NB4 (cell line): ENCODE results near the gene SRC.

Experiments
- MYC ChIP-seq: IDR thresholded peaks from 2 replicates; pipeline ENCODE4 v1.6.1; 2011; ENCODE audit warnings: low read depth, low read length
- POLR2A ChIP-seq: IDR thresholded peaks from 2 replicates; pipeline ENCODE4 v1.6.1; 2011; ENCODE audit warnings: mild to moderate bottlenecking; ENCODE audit not compliant: insufficient read length; ENCODE audit errors: extremely low read depth
- TF ChIP-seq, protein P1 (sequence below): IDR thresholded peaks from one replicate; pipeline ENCODE4 v1.5.1; 2012; ENCODE audit warnings: low read depth, low read length
- TF ChIP-seq, protein P2 (sequence below): IDR thresholded peaks from 2 replicates; pipeline ENCODE4 v1.6.1; 2011; ENCODE audit warnings: low read depth, low read length

DNA sequence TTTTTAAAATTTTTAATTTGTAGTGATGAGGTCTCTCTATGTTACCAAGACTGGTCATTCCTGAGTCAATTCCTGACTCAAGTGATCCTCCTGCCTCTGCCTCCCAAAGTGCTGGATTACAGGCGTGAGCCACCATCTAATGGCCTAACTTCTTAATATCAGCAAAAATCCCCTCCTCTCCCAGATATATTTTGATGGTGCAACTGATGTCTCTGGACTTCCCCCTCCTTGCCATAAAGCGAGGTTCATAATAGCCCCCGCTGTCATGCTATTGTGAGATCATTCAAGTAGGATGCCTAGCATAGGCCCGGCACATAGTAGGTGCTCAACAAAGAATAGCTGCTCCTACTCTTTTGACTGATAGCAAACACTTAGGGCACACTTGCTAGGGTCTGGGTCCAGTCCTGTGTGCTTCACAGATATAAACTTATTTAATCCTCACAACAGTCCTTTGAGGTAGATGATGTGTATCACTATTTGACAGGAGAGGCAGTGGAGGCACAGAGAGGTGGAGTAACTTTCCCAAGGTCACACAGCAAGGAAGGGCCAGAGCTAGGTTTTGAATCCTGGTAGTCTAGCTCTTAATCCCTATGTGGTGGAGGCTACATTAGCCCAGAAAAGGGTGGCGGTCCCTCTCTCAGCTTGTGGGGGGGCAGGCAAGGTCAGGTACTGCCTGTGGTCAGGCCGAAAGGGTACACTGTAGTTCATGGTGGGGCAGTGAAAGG lies 14.6 kb downstream of the SRC start:
- TF ChIP-seq, protein P1, sequence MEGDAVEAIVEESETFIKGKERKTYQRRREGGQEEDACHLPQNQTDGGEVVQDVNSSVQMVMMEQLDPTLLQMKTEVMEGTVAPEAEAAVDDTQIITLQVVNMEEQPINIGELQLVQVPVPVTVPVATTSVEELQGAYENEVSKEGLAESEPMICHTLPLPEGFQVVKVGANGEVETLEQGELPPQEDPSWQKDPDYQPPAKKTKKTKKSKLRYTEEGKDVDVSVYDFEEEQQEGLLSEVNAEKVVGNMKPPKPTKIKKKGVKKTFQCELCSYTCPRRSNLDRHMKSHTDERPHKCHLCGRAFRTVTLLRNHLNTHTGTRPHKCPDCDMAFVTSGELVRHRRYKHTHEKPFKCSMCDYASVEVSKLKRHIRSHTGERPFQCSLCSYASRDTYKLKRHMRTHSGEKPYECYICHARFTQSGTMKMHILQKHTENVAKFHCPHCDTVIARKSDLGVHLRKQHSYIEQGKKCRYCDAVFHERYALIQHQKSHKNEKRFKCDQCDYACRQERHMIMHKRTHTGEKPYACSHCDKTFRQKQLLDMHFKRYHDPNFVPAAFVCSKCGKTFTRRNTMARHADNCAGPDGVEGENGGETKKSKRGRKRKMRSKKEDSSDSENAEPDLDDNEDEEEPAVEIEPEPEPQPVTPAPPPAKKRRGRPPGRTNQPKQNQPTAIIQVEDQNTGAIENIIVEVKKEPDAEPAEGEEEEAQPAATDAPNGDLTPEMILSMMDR: no peak
- TF ChIP-seq, protein P2, sequence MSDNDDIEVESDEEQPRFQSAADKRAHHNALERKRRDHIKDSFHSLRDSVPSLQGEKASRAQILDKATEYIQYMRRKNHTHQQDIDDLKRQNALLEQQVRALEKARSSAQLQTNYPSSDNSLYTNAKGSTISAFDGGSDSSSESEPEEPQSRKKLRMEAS: no peak
- TF ChIP-seq POLR2A: no peak
- TF ChIP-seq MYC: no peak
